Lower leg skin (tissue), 3 donors: ENCODE data around the gene UGT1A8.
"Not testable (repeated sequence)": the region's sequence is repeated elsewhere in the genome, so short reads cannot be mapped to it uniquely, and the experiment has no call there.

Experiments used
- POLR2A ChIP-seq, 2 donors: fragments of 450-650 bp; IDR thresholded peaks; one replicate each; pipeline ENCODE4 v1.6.1; 2016 to 2017; ENCODE audit warnings: antibody characterized with exemption in 2 of 2, mild to moderate bottlenecking in 1 of 2, moderate library complexity in 1 of 2
- TF ChIP-seq, protein P1 (sequence below), 3 donors: fragments of 450-650 bp; IDR thresholded peaks; one replicate each; pipeline ENCODE4 v1.5.1; 2016; ENCODE audit warnings: antibody characterized with exemption in 3 of 3, mild to moderate bottlenecking in 3 of 3, moderate library complexity in 2 of 3

DNA sequence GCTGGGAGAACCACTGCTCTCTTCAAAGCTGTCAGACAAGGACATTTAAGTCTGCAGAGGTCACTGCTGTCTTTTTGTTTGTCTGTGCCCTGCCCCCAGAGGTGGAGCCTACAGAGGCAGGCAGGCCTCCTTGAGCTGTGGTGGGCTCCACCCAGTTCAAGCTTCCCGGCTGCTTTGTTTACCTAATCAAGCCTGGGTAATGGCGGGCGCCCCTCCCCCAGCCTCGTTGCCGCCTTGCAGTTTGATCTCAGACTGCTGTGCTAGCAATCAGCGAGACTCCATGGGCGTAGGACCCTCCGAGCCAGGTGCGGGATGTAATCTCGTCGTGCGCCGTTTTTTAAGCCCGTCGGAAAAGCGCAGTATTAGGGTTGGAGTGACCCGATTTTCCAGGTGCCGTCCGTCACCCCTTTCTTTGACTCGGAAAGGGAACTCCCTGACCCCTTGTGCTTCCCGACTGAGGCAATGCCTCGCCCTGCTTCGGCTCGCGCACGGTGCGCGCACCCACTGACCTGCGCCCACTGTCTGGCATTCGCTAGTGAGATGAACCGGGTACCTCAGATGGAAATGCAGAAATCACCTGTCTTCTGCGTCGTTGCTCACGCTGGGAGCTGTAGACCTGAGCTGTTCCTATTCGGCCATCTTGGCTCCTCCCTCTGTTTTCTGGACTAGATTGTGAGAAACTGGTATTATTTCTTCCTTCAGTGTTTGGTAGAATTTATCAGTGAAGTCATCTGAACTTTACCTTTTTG lies 34.0 kb upstream of the UGT1A8 start:
- TF ChIP-seq, protein P1, sequence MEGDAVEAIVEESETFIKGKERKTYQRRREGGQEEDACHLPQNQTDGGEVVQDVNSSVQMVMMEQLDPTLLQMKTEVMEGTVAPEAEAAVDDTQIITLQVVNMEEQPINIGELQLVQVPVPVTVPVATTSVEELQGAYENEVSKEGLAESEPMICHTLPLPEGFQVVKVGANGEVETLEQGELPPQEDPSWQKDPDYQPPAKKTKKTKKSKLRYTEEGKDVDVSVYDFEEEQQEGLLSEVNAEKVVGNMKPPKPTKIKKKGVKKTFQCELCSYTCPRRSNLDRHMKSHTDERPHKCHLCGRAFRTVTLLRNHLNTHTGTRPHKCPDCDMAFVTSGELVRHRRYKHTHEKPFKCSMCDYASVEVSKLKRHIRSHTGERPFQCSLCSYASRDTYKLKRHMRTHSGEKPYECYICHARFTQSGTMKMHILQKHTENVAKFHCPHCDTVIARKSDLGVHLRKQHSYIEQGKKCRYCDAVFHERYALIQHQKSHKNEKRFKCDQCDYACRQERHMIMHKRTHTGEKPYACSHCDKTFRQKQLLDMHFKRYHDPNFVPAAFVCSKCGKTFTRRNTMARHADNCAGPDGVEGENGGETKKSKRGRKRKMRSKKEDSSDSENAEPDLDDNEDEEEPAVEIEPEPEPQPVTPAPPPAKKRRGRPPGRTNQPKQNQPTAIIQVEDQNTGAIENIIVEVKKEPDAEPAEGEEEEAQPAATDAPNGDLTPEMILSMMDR (IDR thresholded peaks at IDR 0.05): not testable (repeated sequence)
- not testable (repeated sequence) for TF ChIP-seq POLR2A (IDR thresholded peaks at IDR 0.05)
